PC-9 (cell line): ENCODE data around the gene CEP57. TPM values are rescaled to one million over a fixed set of nuclear protein-coding genes. Genes with fewer than 3 reads are reported as not detected.

ENCODE experiments used
- BruUV-seq: library from RNA; stranded (reverse); fragments of 400-500 nt; replicated peaks from 2 replicates; lab custom pipeline; 2021; lab: Mats Ljungman, UMichigan
- CTCF ChIA-PET: fragments of 300-600 bp; sonication (Branson Sonifier 250); formaldehyde crosslinking; loops from one replicate; lab custom pipeline; 2022; ENCODE audit warnings: antibody characterized with exemption; lab: Charles Lee
- POLR2A ChIA-PET: fragments of 300-600 bp; sonication (Branson Sonifier 250); formaldehyde crosslinking; loops from one replicate; lab custom pipeline; 2022; ENCODE audit warnings: antibody characterized with exemption; ENCODE audit not compliant: unreplicated experiment; lab: Charles Lee
- DNase-seq, 2 experiments: peaks; one replicate each; pipeline versions ENCODE4 v3.0.0 to v3.0.0-alpha.2; 2015 to 2022; ENCODE audit warnings: mixed read lengths in 1 of 2
- H2AFZ ChIP-seq: fragments of 200-600 bp; sonication (generic); 2 replicates; pipeline ENCODE4 v1.8.1; 2017; ENCODE audit warnings: antibody characterized with exemption
- H3F3A ChIP-seq: fragments of 200-600 bp; sonication (generic); 2 replicates; pipeline ENCODE4 v1.8.1; 2017; ENCODE audit warnings: antibody characterized with exemption, mild to moderate bottlenecking, low read depth; ENCODE audit not compliant: insufficient read depth
- H3K27ac ChIP-seq: fragments of 200-600 bp; sonication (generic); 2 replicates; pipeline ENCODE4 v1.6.1; 2016; ENCODE audit warnings: mixed run types
- H3K27me3 ChIP-seq: fragments of 200-600 bp; sonication (generic); 2 replicates; pipeline ENCODE4 v1.6.1; 2016; ENCODE audit warnings: low read depth, mixed run types; ENCODE audit not compliant: insufficient read depth
- H3K36me3 ChIP-seq: fragments of 200-600 bp; sonication (generic); 2 replicates; pipeline ENCODE4 v1.6.1; 2016; ENCODE audit warnings: low read depth, mixed run types
- H3K4me1 ChIP-seq: fragments of 200-600 bp; sonication (generic); replicated peaks from 2 replicates; pipeline ENCODE4 v1.6.1; 2016; ENCODE audit warnings: mixed run types; ENCODE audit not compliant: insufficient read depth
- H3K4me2 ChIP-seq: fragments of 200-600 bp; sonication (generic); 2 replicates; pipeline ENCODE4 v1.6.1; 2017; ENCODE audit warnings: mixed run types
- H3K4me3 ChIP-seq: fragments of 200-600 bp; sonication (generic); 2 replicates; pipeline ENCODE4 v1.6.1; 2016; ENCODE audit warnings: mixed run types
- H3K79me2 ChIP-seq: fragments of 200-600 bp; sonication (generic); 2 replicates; pipeline ENCODE4 v1.6.1; 2017; ENCODE audit warnings: low read depth, mixed run types
- H3K9me2 ChIP-seq: fragments of 200-600 bp; sonication (generic); 2 replicates; pipeline ENCODE4 v1.8.1; 2017; ENCODE audit warnings: mild to moderate bottlenecking; ENCODE audit not compliant: insufficient read depth
- H3K9me3 ChIP-seq: fragments of 200-600 bp; sonication (generic); 2 replicates; pipeline ENCODE4 v1.8.1; 2016; ENCODE audit warnings: low read depth; ENCODE audit not compliant: insufficient read depth
- H4K20me1 ChIP-seq: fragments of 200-600 bp; sonication (generic); 2 replicates; pipeline ENCODE4 v1.8.1; 2017; ENCODE audit not compliant: insufficient read depth
- EZH2 ChIP-seq: fragments of 200-600 bp; sonication (generic); IDR thresholded peaks from 2 replicates; pipeline ENCODE4 v1.8.0; 2017; ENCODE audit warnings: antibody characterized with exemption, low read depth
- intact Hi-C: fragments of 100-400 bp; cut with micrococcal nuclease; formaldehyde crosslinking; loops from one replicate; pipeline ENCODE4 v1.10.0; 2022; ENCODE audit not compliant: unreplicated experiment
- total RNA-seq: library from RNA; stranded (reverse); gene quantifications from 2 replicates; pipeline ENCODE4 v1.2.3, GENCODE V29; 2021
- TF ChIP-seq, protein P1 (sequence below): fragments of 200-600 bp; sonication (generic); conservative IDR thresholded peaks from 2 replicates; pipeline ENCODE4 v1.6.1; 2017; ENCODE audit warnings: mixed run types, antibody characterized with exemption, mild to moderate bottlenecking, moderate library complexity

CEP57 gene
- total RNA-seq, 1 experiment from 2014 or later: 64.5 TPM

DNA sequence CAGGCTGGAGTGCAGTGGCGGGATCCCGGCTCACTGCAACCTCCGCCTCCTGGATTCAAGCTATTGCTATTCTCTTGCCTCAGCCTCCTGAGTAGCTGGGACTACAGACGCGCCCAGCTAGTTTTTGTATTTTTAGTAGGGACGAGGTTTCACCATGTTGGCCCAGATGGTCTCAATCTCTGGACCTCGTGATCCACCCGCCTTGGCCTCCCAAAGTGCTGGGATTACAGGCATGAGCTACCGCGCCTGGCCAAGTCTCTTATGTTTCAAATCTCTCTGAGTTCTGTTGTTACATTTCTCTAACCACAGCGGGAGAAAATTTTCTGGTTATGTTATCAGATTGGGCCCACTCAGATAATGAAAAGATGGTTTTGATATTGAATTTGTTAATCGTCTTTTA is 10.1 kb downstream of the CEP57 start:
- Histone ChIP-seq H3F3A (peaks cover 3% of the 10 kb centered on the region; the same call in 1 of the 2 replicates), H3K27ac (no peak overlapping the region), H3K9me3 (no peaks in the 10 kb centered on the region), H4K20me1 (0 out of 2 replicates have a peak, but pooled peaks cover 3% of the 10 kb centered on the region), H3K4me3 (no peak overlapping the region), H3K4me1 (no peaks in the 10 kb centered on the region), H3K9me2 (no peaks in the 10 kb centered on the region), H3K27me3 (no peaks in the 10 kb centered on the region), H3K4me2 (no peak overlapping the region), H3K79me2 (peaks cover 18% of the 10 kb centered on the region), H2AFZ (no peak overlapping the region), H3K36me3 (peaks cover 33% of the 10 kb centered on the region)
- intact Hi-C loops: no loop called here
- no peak for DNase-seq
- POLR2A ChIA-PET: no interaction called here
- CTCF ChIA-PET: no interaction called here
- no TSS peak for BruUV-seq
- no peak for TF ChIP-seq EZH2
- TF ChIP-seq, protein P1, sequence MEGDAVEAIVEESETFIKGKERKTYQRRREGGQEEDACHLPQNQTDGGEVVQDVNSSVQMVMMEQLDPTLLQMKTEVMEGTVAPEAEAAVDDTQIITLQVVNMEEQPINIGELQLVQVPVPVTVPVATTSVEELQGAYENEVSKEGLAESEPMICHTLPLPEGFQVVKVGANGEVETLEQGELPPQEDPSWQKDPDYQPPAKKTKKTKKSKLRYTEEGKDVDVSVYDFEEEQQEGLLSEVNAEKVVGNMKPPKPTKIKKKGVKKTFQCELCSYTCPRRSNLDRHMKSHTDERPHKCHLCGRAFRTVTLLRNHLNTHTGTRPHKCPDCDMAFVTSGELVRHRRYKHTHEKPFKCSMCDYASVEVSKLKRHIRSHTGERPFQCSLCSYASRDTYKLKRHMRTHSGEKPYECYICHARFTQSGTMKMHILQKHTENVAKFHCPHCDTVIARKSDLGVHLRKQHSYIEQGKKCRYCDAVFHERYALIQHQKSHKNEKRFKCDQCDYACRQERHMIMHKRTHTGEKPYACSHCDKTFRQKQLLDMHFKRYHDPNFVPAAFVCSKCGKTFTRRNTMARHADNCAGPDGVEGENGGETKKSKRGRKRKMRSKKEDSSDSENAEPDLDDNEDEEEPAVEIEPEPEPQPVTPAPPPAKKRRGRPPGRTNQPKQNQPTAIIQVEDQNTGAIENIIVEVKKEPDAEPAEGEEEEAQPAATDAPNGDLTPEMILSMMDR: no peak

DNA sequence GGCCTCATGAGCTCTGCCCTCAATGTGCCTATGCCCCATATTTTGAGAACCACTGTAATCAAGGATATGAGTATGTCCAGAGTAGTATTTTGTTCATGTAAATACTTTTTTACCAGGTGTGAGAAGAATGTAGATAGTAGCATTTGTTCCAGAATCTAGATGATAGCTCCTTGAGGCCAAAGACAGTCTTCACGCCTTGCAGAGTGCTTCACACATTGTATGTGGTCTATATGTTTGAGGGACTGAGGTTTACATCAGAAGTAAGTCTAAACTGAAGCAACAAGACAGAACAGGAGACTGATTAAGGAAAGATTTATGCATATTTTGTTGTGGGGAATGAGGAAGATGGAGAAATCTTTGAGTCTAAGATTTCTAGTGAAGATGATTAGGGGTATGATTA is 12.5 kb downstream of the CEP57 start:
- no peak overlapping the region for H2AFZ ChIP-seq
- no peaks in the 10 kb centered on the region for H3K9me2 ChIP-seq
- no peaks in the 10 kb centered on the region for H3K4me1 ChIP-seq
- H3K27me3 ChIP-seq: no peaks in the 10 kb centered on the region
- BruUV-seq: no TSS peak
- ChIA-PET POLR2A (no interaction called here), CTCF (no interaction called here)
- H3K4me2 ChIP-seq: no peak overlapping the region
- H3K9me3 ChIP-seq: no peaks in the 10 kb centered on the region
- TF ChIP-seq, protein P1: no peak
- no peak for TF ChIP-seq EZH2
- intact Hi-C loops: no loop called here
- peaks cover under 1% of the 10 kb centered on the region; the same call in 1 of the 2 replicates for H3K79me2 ChIP-seq
- no peaks in the 10 kb centered on the region for H4K20me1 ChIP-seq
- H3K36me3 ChIP-seq: peaks cover 32% of the 10 kb centered on the region; the same call in 1 of the 2 replicates
- H3F3A ChIP-seq: no peaks in the 10 kb centered on the region
- DNase-seq: no peak
- H3K27ac ChIP-seq: no peak overlapping the region
- H3K4me3 ChIP-seq: no peak overlapping the region

DNA sequence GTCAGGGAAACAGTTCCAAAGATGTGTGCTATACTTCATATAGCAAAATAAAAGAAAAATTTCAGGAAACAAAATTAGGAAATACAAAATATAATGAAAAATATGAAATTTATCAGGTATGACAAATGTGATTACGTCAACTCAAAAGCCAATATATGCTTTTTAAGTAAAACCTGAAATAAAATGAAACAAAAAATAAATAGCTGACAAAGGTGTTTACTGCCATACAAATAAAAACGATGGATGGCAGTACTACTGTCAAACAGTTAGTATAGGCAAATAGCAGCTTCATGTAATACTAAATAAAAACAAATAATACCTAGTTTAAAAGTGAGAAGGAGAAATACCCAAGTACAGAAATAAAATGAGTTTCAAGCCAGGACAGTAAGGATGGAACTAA is 13.7 kb downstream of the CEP57 start:
- intact Hi-C loops: no loop called here
- H3K4me3 ChIP-seq: no peak overlapping the region
- no peaks in the 10 kb centered on the region for H3K4me1 ChIP-seq
- no peaks in the 10 kb centered on the region for H3K9me2 ChIP-seq
- H3K9me3 ChIP-seq: no peaks in the 10 kb centered on the region
- H3K27ac ChIP-seq: no peak overlapping the region
- ChIA-PET CTCF (interaction anchor here (0.6 to 0.7 kb wide), 2 partner anchors 857 to 1188 kb away, joined by 3 to 4 read pairs; no protein-coding TSS in a partner anchor), POLR2A (interaction anchor here (0.7 kb wide), 1 partner anchor 743 kb away, joined by 3 read pairs; no protein-coding TSS in a partner anchor)
- H3K36me3 ChIP-seq: peaks cover 32% of the 10 kb centered on the region; the same call in 1 of the 2 replicates
- H3K4me2 ChIP-seq: no peak overlapping the region
- no peaks in the 10 kb centered on the region for H3K79me2 ChIP-seq
- H3K27me3 ChIP-seq: no peaks in the 10 kb centered on the region
- no peak overlapping the region for H2AFZ ChIP-seq
- no peak for DNase-seq
- no peaks in the 10 kb centered on the region for H3F3A ChIP-seq
- no TSS peak for BruUV-seq
- TF ChIP-seq EZH2: no peak
- TF ChIP-seq, protein P1: no peak
- no peaks in the 10 kb centered on the region for H4K20me1 ChIP-seq
